SKM-1 (cell line): ENCODE results near the gene ALS2CL.
"Not testable (repeated sequence)": the region's sequence is repeated elsewhere in the genome, so short reads cannot be mapped to it uniquely, and the experiment has no call there.

ENCODE experiments used
- DNase-seq: peaks from one replicate; lab custom pipeline; 2025; ENCODE audit not compliant: unreplicated experiment; lab: John Stamatoyannopoulos, UW

ALS2CL gene

GRCh38 chr3:46693038-46693891 is at the start of gene ALS2CL:
TSS of gene ALS2CL (minus strand) at chr3:46693679. CDS start at chr3:46689440, 4,239 bp downstream.
- DNase-seq = no peak

GRCh38 chr3:46742992-46743585 is 49.6 kb upstream of the ALS2CL start:
- DNase-seq = no peak

GRCh38 chr3:46739565-46739964 is 46.1 kb upstream of the ALS2CL start:
- not testable (repeated sequence) for DNase-seq

- no peak for DNase-seq
These were observed 43.9 kb upstream of the ALS2CL start for GRCh38 chr3:46737329-46737731.

- DNase-seq = no peak
These were observed 42.8 kb upstream of the ALS2CL start for GRCh38 chr3:46736006-46736872.

GRCh38 chr3:46734773-46735172 is 41.3 kb upstream of the ALS2CL start:
- DNase-seq = no peak

GRCh38 chr3:46733026-46733800 is 39.7 kb upstream of the ALS2CL start:
- no peak for DNase-seq

- no peak for DNase-seq
These were observed 38.3 kb upstream of the ALS2CL start for GRCh38 chr3:46731795-46732194.

GRCh38 chr3:46730819-46731218 is 37.3 kb upstream of the ALS2CL start:
- no peak for DNase-seq

- DNase-seq = no peak
These were observed 35.6 kb upstream of the ALS2CL start for GRCh38 chr3:46729038-46729437.

- DNase-seq = no peak
These were observed 32.3 kb upstream of the ALS2CL start for GRCh38 chr3:46725621-46726314.

GRCh38 chr3:46724424-46724823 is 30.9 kb upstream of the ALS2CL start:
- DNase-seq = no peak

- DNase-seq = no peak
These were observed 29.0 kb upstream of the ALS2CL start for GRCh38 chr3:46722443-46722842.

GRCh38 chr3:46721009-46721408 is 27.5 kb upstream of the ALS2CL start:
- no peak for DNase-seq

GRCh38 chr3:46719735-46720271 is 26.3 kb upstream of the ALS2CL start:
- no peak for DNase-seq

- no peak for DNase-seq
These were observed 25.6 kb upstream of the ALS2CL start for GRCh38 chr3:46719044-46719565.

- no peak for DNase-seq
These were observed 24.2 kb upstream of the ALS2CL start, which contains the start of gene PRSS50 for GRCh38 chr3:46717447-46718231. TSS of gene PRSS50 (minus strand) at chr3:46717869. CDS start at chr3:46717824, 45 bp downstream.
